Embryonic facial prominence (tissue), 1 donor: ENCODE measurements around the gene STK32A.

ENCODE experiments used
- DNase-seq: peaks from one replicate; pipeline ENCODE4 v3.0.0-alpha.2; 2016; ENCODE audit errors: extremely low spot score

STK32A gene

DNA sequence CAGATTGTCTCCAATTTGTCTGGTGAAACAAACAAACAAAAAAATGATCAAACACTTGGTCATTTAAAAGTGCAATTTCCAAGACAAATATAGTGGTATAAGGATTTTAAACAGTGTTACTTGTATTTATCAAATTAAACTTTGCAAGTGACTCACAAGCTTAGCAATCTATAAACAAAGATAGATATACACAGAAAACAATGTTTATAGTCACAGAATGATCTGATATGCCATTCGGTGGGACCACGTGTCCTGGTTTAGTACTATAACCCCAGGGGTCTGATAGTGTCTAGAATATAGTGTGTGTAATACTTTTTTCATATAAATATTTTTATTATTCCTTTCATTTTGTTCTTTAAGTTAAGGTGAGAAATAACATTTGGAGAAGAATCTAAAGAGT lies 183.8 kb downstream of the STK32A start:
- no peak for DNase-seq

DNA sequence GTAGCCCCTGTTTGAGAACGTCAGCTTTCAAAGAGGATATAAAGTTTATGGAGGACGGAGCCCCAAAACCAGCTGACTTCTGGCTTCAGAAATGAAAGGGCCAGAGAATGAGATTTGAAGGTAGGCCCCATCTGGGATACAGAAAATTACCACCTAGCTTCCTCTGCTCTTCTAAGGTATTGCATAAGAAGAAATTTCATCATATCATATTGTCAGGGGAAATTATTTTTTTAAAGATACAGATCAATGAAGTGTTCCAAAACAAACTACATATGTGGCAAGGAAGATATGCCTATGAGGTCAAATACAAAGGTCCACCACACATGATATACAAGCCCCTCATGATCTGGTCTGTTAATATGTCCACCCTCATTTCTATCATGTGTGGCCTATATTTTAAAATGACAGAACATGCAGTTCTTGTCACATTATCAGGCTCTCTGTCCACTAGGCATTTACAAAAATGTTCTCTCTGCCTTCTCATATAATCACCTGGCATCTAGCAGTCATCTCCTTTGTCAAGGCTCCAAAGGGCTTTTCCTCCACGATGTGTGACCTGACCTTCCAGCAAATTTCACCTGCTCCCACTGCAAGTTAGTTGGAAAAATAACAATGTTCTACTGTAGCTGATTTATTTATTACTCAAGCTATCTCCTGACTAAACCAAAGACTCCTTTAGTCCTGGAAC lies 192.0 kb downstream of the STK32A start:
- no peak for DNase-seq

DNA sequence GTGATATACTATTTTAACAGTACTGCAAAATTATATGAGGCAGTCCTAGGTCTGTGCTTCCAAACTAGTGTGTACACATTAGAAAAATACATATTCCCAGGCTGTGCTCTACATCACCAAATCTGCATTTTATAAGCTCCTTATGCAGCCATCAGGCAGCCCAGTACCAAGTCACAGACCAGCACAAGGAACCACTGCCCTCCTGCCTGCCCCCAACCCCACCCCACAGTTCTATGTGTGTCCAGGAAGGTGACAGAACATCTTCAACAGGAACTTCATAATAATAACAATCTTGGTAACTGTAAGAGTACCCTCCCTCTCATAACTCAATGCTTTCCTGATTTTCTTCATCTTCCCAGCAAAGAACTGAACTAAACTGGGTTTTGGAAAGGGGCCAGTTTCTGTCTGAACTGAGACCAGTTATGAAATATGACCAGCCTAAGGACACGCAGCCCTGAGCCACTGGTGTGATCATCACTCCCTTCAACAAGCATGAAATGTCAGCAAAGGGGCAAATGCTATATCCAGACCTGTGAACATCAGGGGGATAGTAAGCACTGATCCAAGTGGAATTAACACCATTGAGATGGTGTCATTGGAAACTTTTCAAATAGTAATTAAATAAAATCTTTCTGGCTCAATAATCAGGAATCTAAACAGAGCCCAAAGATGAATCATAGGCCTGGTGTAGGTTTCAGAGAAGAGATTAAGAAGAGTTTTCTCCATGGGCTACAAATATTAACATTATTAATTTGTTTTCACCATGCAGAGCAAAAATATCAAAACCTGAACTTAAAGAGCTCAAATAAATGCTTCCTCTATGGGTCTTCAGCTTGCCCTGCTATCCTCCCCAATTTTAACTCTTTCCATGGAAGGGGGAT lies 192.9 kb downstream of the STK32A start:
- no peak for DNase-seq

DNA sequence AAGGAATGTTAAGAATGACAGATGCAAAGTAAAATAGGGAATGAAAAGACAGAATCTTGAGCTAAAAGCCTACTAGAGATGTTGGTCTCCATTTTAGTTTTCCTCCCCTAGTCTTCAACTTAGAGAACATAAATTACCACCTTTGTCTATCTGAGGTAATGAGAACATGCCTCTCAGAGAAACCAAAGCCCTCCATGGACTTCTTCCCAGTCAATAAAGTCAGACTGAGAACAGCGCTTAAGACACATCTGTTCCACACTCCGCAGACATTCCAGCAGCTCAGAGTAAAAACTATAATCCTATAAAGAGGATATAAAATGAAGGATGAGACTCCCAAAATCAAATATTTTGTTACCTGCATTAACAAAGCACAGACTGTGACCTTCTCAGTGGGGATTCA lies 195.8 kb downstream of the STK32A start:
- DNase-seq, result no peak

DNA sequence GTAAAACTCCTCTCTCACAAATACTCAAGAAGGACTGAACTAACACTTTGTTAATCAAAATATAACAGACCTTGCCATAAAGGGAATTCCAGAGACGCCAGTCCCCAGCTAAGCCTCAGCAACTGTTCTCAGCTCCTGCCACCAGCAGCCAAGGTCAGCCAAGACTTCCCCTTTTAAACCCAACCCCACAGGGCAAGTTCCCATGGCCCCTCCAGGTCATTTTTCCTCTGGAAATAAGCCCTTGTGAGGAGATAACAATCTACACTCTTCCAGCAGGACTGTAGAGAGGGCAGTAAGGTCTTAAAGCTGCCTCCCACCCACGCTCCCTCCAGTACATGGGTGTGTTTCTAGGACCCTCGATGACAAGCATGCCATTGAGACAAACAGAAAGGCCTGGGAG lies 196.8 kb downstream of the STK32A start:
- DNase-seq, result no peak

DNA sequence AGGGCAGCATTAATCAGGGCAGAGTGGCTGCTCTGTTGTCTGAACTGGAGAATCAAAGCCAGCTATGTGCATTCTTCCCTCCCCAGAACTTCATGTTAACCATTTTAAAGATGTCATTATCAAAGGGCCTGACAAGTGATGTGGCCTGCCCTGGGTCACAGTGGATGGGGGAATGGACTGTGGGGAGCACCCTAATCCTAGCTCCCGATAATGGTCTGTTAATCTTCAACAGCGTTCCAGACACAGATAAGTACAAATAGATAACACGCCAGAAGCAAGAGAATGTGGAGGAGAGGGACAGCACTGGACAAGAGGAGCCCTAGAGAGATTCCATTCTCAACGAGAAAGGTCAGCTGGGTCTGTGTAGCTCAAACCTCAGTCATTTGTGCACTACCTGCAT lies 197.5 kb downstream of the STK32A start:
- DNase-seq, result no peak

DNA sequence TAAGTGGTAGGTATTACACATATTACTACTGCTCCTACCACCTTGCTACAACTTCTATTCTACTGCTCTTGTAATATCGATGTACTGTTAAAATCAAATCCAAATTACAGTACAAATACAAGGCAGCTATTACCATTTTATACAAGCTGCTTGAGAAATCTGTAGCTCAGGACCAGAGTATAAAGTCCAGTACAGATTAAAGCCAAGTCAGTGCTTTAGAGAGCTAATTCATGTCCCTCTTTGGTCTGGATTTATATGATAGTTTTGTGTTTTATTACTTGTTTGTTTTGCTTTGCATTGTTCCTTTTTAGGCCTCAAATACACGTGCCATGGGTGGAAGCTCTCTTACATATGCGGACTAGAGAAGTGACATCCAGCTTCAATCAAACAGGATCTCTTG lies 199.2 kb downstream of the STK32A start:
- DNase-seq, result no peak

DNA sequence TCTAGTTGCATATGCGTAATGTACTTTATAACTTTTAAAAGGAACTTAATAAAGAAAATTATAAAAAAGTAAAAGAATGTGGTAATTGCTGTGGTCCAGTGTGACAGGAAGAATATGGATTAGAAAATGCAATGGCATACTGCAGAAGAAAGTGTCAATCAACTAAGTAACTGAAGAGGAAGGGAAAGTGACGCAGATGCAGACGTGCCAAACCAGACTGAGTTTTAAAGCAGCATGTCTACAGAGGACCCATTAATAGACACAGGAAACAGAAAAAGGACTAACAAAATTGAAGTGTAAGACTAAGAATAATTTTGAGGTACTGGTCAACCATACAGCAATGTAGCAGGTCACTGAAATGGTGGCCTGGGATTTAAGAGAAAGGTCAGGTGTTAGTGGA lies 201.8 kb downstream of the STK32A start:
- no peak for DNase-seq

DNA sequence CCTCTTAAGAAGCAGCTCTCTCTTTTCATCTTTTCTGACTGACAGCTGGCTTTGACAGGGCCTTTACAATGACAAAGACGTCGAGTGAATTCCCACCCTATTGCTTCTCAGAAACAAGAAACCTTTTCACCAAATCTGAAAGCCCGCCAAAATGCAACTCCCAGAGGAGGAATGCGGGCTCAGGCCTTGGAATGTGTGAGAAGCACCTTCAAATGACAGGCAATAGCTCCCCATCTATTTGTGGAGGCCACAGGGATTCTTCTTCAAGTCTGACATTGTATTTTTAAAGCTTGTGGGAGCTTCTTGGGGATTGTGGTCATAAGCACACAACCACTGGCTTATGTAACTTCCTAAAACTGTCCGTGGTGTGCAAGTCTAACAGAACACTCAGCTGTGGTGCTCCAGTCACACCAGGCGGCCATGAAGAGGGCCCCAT lies 202.4 kb downstream of the STK32A start:
- DNase-seq, result no peak
